Astrocyte of the spinal cord (primary cell): ENCODE results near the gene DHX57.
"Not testable (repeated sequence)": the region's sequence is repeated elsewhere in the genome, so short reads cannot be mapped to it uniquely, and the experiment has no call there.

Experiments used
- DNase-seq: peaks from one replicate; pipeline ENCODE4 v3.0.0; 2011; ENCODE audit warnings: low read depth, low spot score
- H3K4me3 ChIP-seq: 2 replicates; pipeline ENCODE4 v1.5.1; 2011; ENCODE audit warnings: low read depth, mild to moderate bottlenecking, low read length, moderate library complexity
- CTCF ChIP-seq: IDR thresholded peaks from 2 replicates; pipeline ENCODE4 v1.5.1; 2012; ENCODE audit warnings: low read depth, mild to moderate bottlenecking, low read length, inconsistent platforms
- in situ Hi-C: cut with HindIII; loops from 2 replicates; pipeline ENCODE4 v1.10.0; 2017; ENCODE audit warnings: low sequenced_read_pairs

Gene DHX57

GRCh38 chr2:38771632-38772031 lies 104.1 kb downstream of the DHX57 start:
- in situ Hi-C loops: no loop called here
- no peak overlapping the region for H3K4me3 ChIP-seq
- no peak for DNase-seq
- no peak for TF ChIP-seq CTCF

GRCh38 chr2:38765551-38765950 lies 110.2 kb downstream of the DHX57 start:
- in situ Hi-C loops: no loop called here
- no peak for TF ChIP-seq CTCF
- H3K4me3 ChIP-seq: no peak overlapping the region
- no peak for DNase-seq

- in situ Hi-C loops: no loop called here
- DNase-seq: peak; percentile 69
- no peak overlapping the region for H3K4me3 ChIP-seq
- no peak for TF ChIP-seq CTCF
These were observed 110.6 kb downstream of the DHX57 start for GRCh38 chr2:38765149-38765548.

- in situ Hi-C loops: no loop called here
These were observed 112.0 kb downstream of the DHX57 start for GRCh38 chr2:38763728-38764127.

GRCh38 chr2:38763228-38763627 lies 112.5 kb downstream of the DHX57 start:
- no peak for TF ChIP-seq CTCF
- H3K4me3 ChIP-seq: no peak overlapping the region
- in situ Hi-C loops: no loop called here
- DNase-seq: no peak

More at GRCh38 chr2:38763728-38764127, 112.0 kb downstream of the DHX57 start:
- DNase-seq: no peak
- no peak for TF ChIP-seq CTCF
- H3K4me3 ChIP-seq: no peak overlapping the region

GRCh38 chr2:38755891-38756290 lies 119.8 kb downstream of the DHX57 start:
- DNase-seq, in situ Hi-C loops: not testable (repeated sequence)

GRCh38 chr2:38754506-38754905 lies 121.2 kb downstream of the DHX57 start:
- in situ Hi-C loops: no loop called here
- TF ChIP-seq CTCF: no peak
- no peak overlapping the region for H3K4me3 ChIP-seq
- DNase-seq: no peak

More at GRCh38 chr2:38755891-38756290, 119.8 kb downstream of the DHX57 start:
- H3K4me3 ChIP-seq: not testable (repeated sequence)
